K562 (cell line): ENCODE data around the gene AS3MT. TPM values are rescaled to one million over a fixed set of nuclear protein-coding genes. Genes with fewer than 3 reads are reported as not detected.

ENCODE experiments used
- ATAC-seq: fragments of 200-7000 bp; cut with Tn5 transposase; 3 replicates; pipeline ENCODE4 v1.9.1; 2020; ENCODE audit warnings: moderate library complexity
- BruUV-seq: library from RNA; stranded (reverse); fragments of 400-500 nt; replicated peaks from 2 replicates; lab custom pipeline; 2021; lab: Mats Ljungman, UMichigan
- CTCF ChIA-PET: fragments of 300-600 bp; formaldehyde crosslinking; extraction: SDS; loops from one replicate; lab custom pipeline; 2021; ENCODE audit warnings: low intra/inter-chr PET ratio; lab: Yijun Ruan, JAX
- POLR2A ChIA-PET: fragments of 300-600, 350-650 bp; sonication (Branson Sonifier 250); formaldehyde crosslinking; extraction: SDS; loops from one replicate; lab custom pipeline; 2021; ENCODE audit warnings: antibody characterized with exemption, inconsistent platforms; lab: Yijun Ruan, JAX
- DNase-seq, 4 experiments: peaks; one replicate each; pipeline versions ENCODE4 v3.0.0 to v3.0.0-alpha.2; 2011 to 2018; ENCODE audit warnings: low spot score in 3 of 4, mixed read lengths in 3 of 4; ENCODE audit errors: extremely low read depth in 1 of 4
- FAIRE-seq: peaks from 2 replicates; lab custom pipeline; 2011; peaks lifted over from hg19 to GRCh38; lab: Jason Lieb, UNC
- H2AFZ ChIP-seq: 2 replicates; pipeline ENCODE4 v1.6.0; 2011; ENCODE audit warnings: low read depth, low read length, control low read depth, inconsistent platforms
- H3K27ac ChIP-seq: fragments of 200-600 bp; 3 replicates; pipeline ENCODE4 v1.8.0; 2011; ENCODE audit warnings: low read depth, mild to moderate bottlenecking, control low read depth, inconsistent platforms, low read length, moderate library complexity, mixed read lengths; ENCODE audit errors: extremely low read depth
- H3K27me3 ChIP-seq, 2 experiments: fragments of 300-600 bp in 1 of 2; 2 replicates in 1 of 2; 3 replicates in 1 of 2; pipeline versions ENCODE4 v1.6.0 to v1.8.0; 2011; ENCODE audit warnings: inconsistent platforms in 2 of 2, low read length in 2 of 2, mild to moderate bottlenecking in 1 of 2, mixed read lengths in 1 of 2, moderate library complexity in 1 of 2; ENCODE audit not compliant: control insufficient read depth in 2 of 2, insufficient read depth in 2 of 2
- H3K36me3 ChIP-seq: fragments of 300-600 bp; 3 replicates; pipeline ENCODE4 v1.8.0; 2011; ENCODE audit warnings: mild to moderate bottlenecking, low read length, inconsistent platforms; ENCODE audit not compliant: control insufficient read depth, insufficient read depth
- H3K4me1 ChIP-seq, 2 experiments: fragments of 200-600 bp in 1 of 2; replicated peaks in 1 of 2; 2 replicates in 1 of 2; 3 replicates in 1 of 2; pipeline versions ENCODE4 v1.5.1 to v1.8.0; 2011; ENCODE audit warnings: inconsistent platforms in 2 of 2, low read length in 2 of 2, mild to moderate bottlenecking in 1 of 2, mixed read lengths in 1 of 2, moderate library complexity in 1 of 2; ENCODE audit not compliant: control insufficient read depth in 2 of 2, insufficient read depth in 2 of 2
- H3K4me2 ChIP-seq: 2 replicates; pipeline ENCODE4 v1.6.1; 2011; ENCODE audit warnings: low read length, control low read depth, inconsistent platforms, mixed read lengths; ENCODE audit not compliant: insufficient read depth
- H3K4me3 ChIP-seq: fragments of 200-600 bp; sonication (generic), shearing (Covaris generic); 2 replicates; pipeline ENCODE4 v1.5.1; 2016; ENCODE audit warnings: control low read depth, inconsistent platforms
- H3K79me2 ChIP-seq: fragments of 200-600 bp; 3 replicates; pipeline ENCODE4 v1.8.0; 2011; ENCODE audit warnings: low read length, inconsistent platforms; ENCODE audit not compliant: control insufficient read depth, insufficient read depth
- H3K9ac ChIP-seq, 2 experiments: 2 replicates each; pipeline versions ENCODE4 v1.6.0 to v1.6.1; 2011; ENCODE audit warnings: low read depth in 2 of 2, low read length in 2 of 2, control low read depth in 1 of 2, inconsistent platforms in 1 of 2, mild to moderate bottlenecking in 1 of 2, mixed read lengths in 1 of 2; ENCODE audit not compliant: insufficient read depth in 1 of 2
- H3K9me1 ChIP-seq: one replicate; pipeline ENCODE4 v1.6.0; 2011; ENCODE audit warnings: inconsistent platforms, mild to moderate bottlenecking, low read length, moderate library complexity; ENCODE audit not compliant: control insufficient read depth, insufficient read depth
- H3K9me3 ChIP-seq: replicated peaks from 2 replicates; pipeline ENCODE4 v1.5.1; 2011; ENCODE audit warnings: low read depth, low read length, inconsistent platforms; ENCODE audit not compliant: control insufficient read depth, insufficient read depth
- H4K20me1 ChIP-seq: replicated peaks from 2 replicates; pipeline ENCODE4 v1.6.1; 2011; ENCODE audit warnings: low read length, inconsistent platforms, mixed read lengths; ENCODE audit not compliant: control insufficient read depth, insufficient read depth
- CBX8 ChIP-seq: fragments of 200-600 bp; sonication (generic); IDR thresholded peaks from 2 replicates; pipeline ENCODE4 v1.6.1; 2012; ENCODE audit warnings: borderline replicate concordance, mixed run types, low read depth, mild to moderate bottlenecking, moderate library complexity, mixed read lengths, low read length, control low read depth, inconsistent platforms; ENCODE audit not compliant: poor library complexity, severe bottlenecking; ENCODE audit errors: extremely low read depth
- ZBTB1 ChIP-seq: sonication (generic); formaldehyde crosslinking; IDR thresholded peaks from 2 replicates; pipeline ENCODE4 v1.8.1; 2023; ENCODE audit warnings: missing genetic modification reagents, low read depth, mild to moderate bottlenecking, borderline replicate concordance
- ZBTB33 ChIP-seq: sonication (generic); formaldehyde crosslinking; IDR thresholded peaks from 2 replicates; pipeline ENCODE4 v1.8.1; 2023; ENCODE audit warnings: mild to moderate bottlenecking, missing genetic modification reagents
- ZNF212 ChIP-seq: fragments of 450-650 bp; formaldehyde crosslinking; IDR thresholded peaks from 2 replicates; pipeline ENCODE4 v1.4.0; 2020; ENCODE audit warnings: mild to moderate bottlenecking
- ZNF280A ChIP-seq: fragments of 450-650 bp; IDR thresholded peaks from 2 replicates; pipeline ENCODE4 v1.6.1; 2018; ENCODE audit warnings: mild to moderate bottlenecking, low read depth; ENCODE audit not compliant: partially characterized antibody
- ZNF511 ChIP-seq: sonication (generic); formaldehyde crosslinking; IDR thresholded peaks from 2 replicates; pipeline ENCODE4 v1.8.0; 2022; ENCODE audit warnings: mild to moderate bottlenecking, missing genetic modification reagents
- WGBS: fragments of 100-300 bp; shearing (Covaris generic); methylation state at CpG from one replicate; pipeline ENCODE4 v1.1.6; 2016; ENCODE audit warnings: low coverage, mixed read lengths; ENCODE audit not compliant: insufficient coverage; ENCODE audit errors: missing lambda C conversion rate; 5-methylcytosine and 5-hydroxymethylcytosine counted together
- in situ Hi-C: fragments of 300-500 bp; cut with MboI; formaldehyde crosslinking; loops from 4 replicates; pipeline ENCODE4 v1.15.0; 2018; ENCODE audit warnings: inconsistent platforms, mixed read lengths
- intact Hi-C: fragments of 100-400 bp; cut with micrococcal nuclease; formaldehyde crosslinking; loops from 2 replicates; pipeline ENCODE4 v1.14.2; 2022
- polyA plus RNA-seq, 8 experiments: library from polyadenylated mRNA; depleted of rRNA in 4 of 8; stranded (reverse) in 5 of 8; unstranded in 3 of 8; fragments of >200 nt; fragmentation: Nextera tagmentation in 2 of 8; fragmentation: Illumina TruSeq in 1 of 8; extraction: Ambion mirVana in 2 of 8; extraction: Trizol in 1 of 8; gene quantifications; 2 replicates each; pipeline versions ENCODE4 v1.2.1 to v1.2.3, GENCODE V29; 2011 to 2014; ENCODE audit warnings: inconsistent platforms in 1 of 8, missing spikeins in 1 of 8
- total RNA-seq, 7 experiments: library from RNA; depleted of rRNA in 6 of 7; stranded (reverse); fragments of >200 nt in 6 of 7; fragmentation: Illumina TruSeq in 2 of 7; extraction: Trizol in 2 of 7; gene quantifications; 2 replicates each; pipeline versions ENCODE4 v1.2.1 to v1.2.3, GENCODE V29; 2011 to 2021; ENCODE audit warnings: low replicate concordance in 1 of 7

The AS3MT gene
- total and polyA plus RNA-seq, 9 of the 15 experiments (the other 6 are each of a cell fraction or from before 2014, with no cell fraction given) = 0.04 to 0.33 (median 0.19) TPM; not detected in 2

- FAIRE-seq (no peak), DNase-seq (no peak), ATAC-seq (no peak)
- H3K9me3 ChIP-seq = no peaks in the 10 kb centered on the region
- in situ Hi-C loops (loop anchor here (5.0 kb wide), 1 partner anchor 50 kb away; no protein-coding TSS in a partner anchor), intact Hi-C loops (loop anchor here (10.0 kb wide), 1 partner anchor 58 kb away; no protein-coding TSS in a partner anchor)
- H3K79me2 ChIP-seq = peaks cover 7% of the 10 kb centered on the region; the same call in 2 of the 3 replicates
- peaks cover 4 to 9% of the 10 kb centered on the region in 2 experiments; a peak in 2 of 5 replicates for H3K4me1 ChIP-seq
- ChIA-PET POLR2A (interaction anchor here (0.6 kb wide), 1 partner anchor 142 kb away, joined by 3 read pairs; no protein-coding TSS in a partner anchor), CTCF (no interaction called here)
- H3K27ac ChIP-seq = no peak overlapping the region; the same call in 2 of the 3 replicates
- H3K4me2 ChIP-seq = no peak overlapping the region
- H3K36me3 ChIP-seq = no peaks in the 10 kb centered on the region
- H3K9ac ChIP-seq = no peak overlapping the region
- no peak for TF ChIP-seq ZNF212 (CRISPR knock-in tag)
- no peak for TF ChIP-seq ZNF280A
- no peak for TF ChIP-seq ZBTB33 (CRISPR knock-in tag)
- TF ChIP-seq CBX8 = no peak
- no peak for TF ChIP-seq ZBTB1
- TF ChIP-seq ZNF511 (CRISPR knock-in tag) = no peak
- no peak overlapping the region for H2AFZ ChIP-seq
- no peak overlapping the region for H3K4me3 ChIP-seq
- 68% methylated on average over 6 of the region's 6 CpGs for WGBS
- no TSS peak for BruUV-seq
- H4K20me1 ChIP-seq = no peaks in the 10 kb centered on the region
- H3K27me3 ChIP-seq = no peaks in the 10 kb centered on the region
- no peaks in the 10 kb centered on the region for H3K9me1 ChIP-seq
Measured at GRCh38 chr10:102926842-102927241, 57.6 kb downstream of the AS3MT start.
